Heart left ventricle (tissue), 13 donors: ENCODE measurements around the gene DAAM1.

ENCODE experiments used
- POLR2A ChIP-seq, 2 donors: fragments of 450-650 bp; IDR thresholded peaks; one replicate each; pipeline ENCODE4 v1.6.1; 2017; ENCODE audit warnings: antibody characterized with exemption in 2 of 2, mild to moderate bottlenecking in 2 of 2, moderate library complexity in 2 of 2
- TF ChIP-seq, protein P1 (sequence below), 12 donors: fragments of 200-600 bp; sonication (generic) in 4 of 12; IDR thresholded peaks; one replicate each; pipeline versions ENCODE4 v1.5.0 to v1.8.0; 2018 to 2022; ENCODE audit warnings: antibody characterized with exemption in 12 of 12, mild to moderate bottlenecking in 5 of 12
- donor health status: ischemic (EF 13 %, LVEDD 7.1; RV severe dilation, severe dysfunction).
- donor health status: DM: no; HTN: yes; CAD: no.
- donor health status: DM: no; HTN: no; CAD: no.
- donor health status: ischemic (EF 25% LVEDD 6.9; RV normal size, moderate dysfunction).
- donor health status: ischemic (EF 25% LVEDD 5.7; RV mildly dilated, moderate dysfunction).
- donor health status: ischemic (EF 35%, LVEDD 5.7; RV mildly dilated, moderate dysfunction).
- donor health status: nonischemic (EF 11% LVEDD 7.7; RV severe dilation, severe dysfunction).
- donor health status: DM: yes; HTN: yes; CAD: no.
- donor health status: PGD.
- donor health status: ischemic (EF 29% LVEDD 5.4; RV normal size, mild dysfunction).
- donor health status: nonischemic (EF 23%, LVEDD 6.1; RV moderate dilation, normal function).

DNA sequence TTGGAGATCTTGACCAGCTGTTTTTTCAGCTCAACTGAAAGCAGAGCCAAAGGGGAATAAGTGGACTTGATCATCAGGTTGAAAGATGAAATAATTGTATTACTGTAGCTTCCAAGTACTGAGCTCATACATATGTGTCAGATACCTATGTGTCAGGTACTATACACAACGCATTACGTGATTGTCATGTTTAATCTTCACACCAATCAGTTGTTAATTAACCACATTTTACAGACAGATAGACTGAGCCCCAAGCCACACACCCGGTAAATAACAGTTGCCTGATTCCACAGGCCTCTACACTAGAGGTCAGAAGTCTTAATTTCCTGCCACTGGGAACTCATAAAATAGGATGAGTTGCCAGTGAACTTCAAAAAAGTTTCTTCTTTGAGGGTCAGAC lies 148.2 kb downstream of the DAAM1 start:
- TF ChIP-seq, protein P1, sequence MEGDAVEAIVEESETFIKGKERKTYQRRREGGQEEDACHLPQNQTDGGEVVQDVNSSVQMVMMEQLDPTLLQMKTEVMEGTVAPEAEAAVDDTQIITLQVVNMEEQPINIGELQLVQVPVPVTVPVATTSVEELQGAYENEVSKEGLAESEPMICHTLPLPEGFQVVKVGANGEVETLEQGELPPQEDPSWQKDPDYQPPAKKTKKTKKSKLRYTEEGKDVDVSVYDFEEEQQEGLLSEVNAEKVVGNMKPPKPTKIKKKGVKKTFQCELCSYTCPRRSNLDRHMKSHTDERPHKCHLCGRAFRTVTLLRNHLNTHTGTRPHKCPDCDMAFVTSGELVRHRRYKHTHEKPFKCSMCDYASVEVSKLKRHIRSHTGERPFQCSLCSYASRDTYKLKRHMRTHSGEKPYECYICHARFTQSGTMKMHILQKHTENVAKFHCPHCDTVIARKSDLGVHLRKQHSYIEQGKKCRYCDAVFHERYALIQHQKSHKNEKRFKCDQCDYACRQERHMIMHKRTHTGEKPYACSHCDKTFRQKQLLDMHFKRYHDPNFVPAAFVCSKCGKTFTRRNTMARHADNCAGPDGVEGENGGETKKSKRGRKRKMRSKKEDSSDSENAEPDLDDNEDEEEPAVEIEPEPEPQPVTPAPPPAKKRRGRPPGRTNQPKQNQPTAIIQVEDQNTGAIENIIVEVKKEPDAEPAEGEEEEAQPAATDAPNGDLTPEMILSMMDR (IDR thresholded peaks at IDR 0.05), result no peak
- TF ChIP-seq POLR2A (IDR thresholded peaks at IDR 0.05), result no peak
